HEK293 (cell line): ENCODE measurements around the gene CPTP.

Source experiments
- CTCF ChIA-PET: fragments of 350-600 bp; formaldehyde crosslinking; extraction: SDS; loops from one replicate; lab custom pipeline; 2021; ENCODE audit warnings: antibody characterized with exemption; lab: Yijun Ruan, JAX
- POLR2A ChIA-PET: fragments of 300-600 bp; formaldehyde crosslinking; extraction: SDS; loops from one replicate; lab custom pipeline; 2020; ENCODE audit warnings: antibody characterized with exemption, inconsistent platforms; lab: Yijun Ruan, JAX
- H3K27ac ChIP-seq: fragments of 200-500 bp; sonication (Bioruptor generic); 2 replicates; pipeline ENCODE4 v1.5.1; 2014; ENCODE audit warnings: low read depth, low read length, control low read depth, inconsistent platforms; ENCODE audit errors: extremely low read depth
- H3K36me3 ChIP-seq, 2 experiments: fragments of 200-500 bp in 1 of 2; sonication (Bioruptor generic) in 1 of 2; 1 replicate in 1 of 2; 2 replicates in 1 of 2; pipeline ENCODE4 v1.5.1; 2014 to 2017; ENCODE audit warnings: inconsistent platforms in 2 of 2, low read length in 2 of 2; ENCODE audit not compliant: control insufficient read depth in 2 of 2, insufficient read depth in 1 of 2
- H3K4me1 ChIP-seq: fragments of 200-500 bp; sonication (Bioruptor generic); 2 replicates; pipeline ENCODE4 v1.5.1; 2014; ENCODE audit warnings: mild to moderate bottlenecking, low read length, inconsistent platforms; ENCODE audit not compliant: control insufficient read depth, insufficient read depth
- H3K4me3 ChIP-seq: 2 replicates; pipeline ENCODE4 v1.5.1; 2011; ENCODE audit warnings: low read depth, mild to moderate bottlenecking, control low read depth, low read length, moderate library complexity
- H3K9me3 ChIP-seq: fragments of 200-500 bp; sonication (Bioruptor generic); 2 replicates; pipeline ENCODE4 v1.5.1; 2014; ENCODE audit warnings: low read depth, low read length, inconsistent platforms; ENCODE audit not compliant: control insufficient read depth, insufficient read depth
- GLIS1 ChIP-seq: fragments of 450-650 bp; formaldehyde crosslinking; IDR thresholded peaks from 2 replicates; pipeline ENCODE4 v1.5.1; 2016; ENCODE audit warnings: missing biosample characterization, missing genetic modification characterization
- PRDM1 ChIP-seq: fragments of 450-650 bp; formaldehyde crosslinking; IDR thresholded peaks from 2 replicates; pipeline ENCODE4; 2016; ENCODE audit warnings: missing biosample characterization, missing genetic modification characterization
- SP2 ChIP-seq: fragments of 450-650 bp; formaldehyde crosslinking; IDR thresholded peaks from 2 replicates; pipeline ENCODE4 v1.5.1; 2016; ENCODE audit warnings: missing biosample characterization, missing genetic modification characterization
- ZBTB21 ChIP-seq: fragments of 450-650 bp; formaldehyde crosslinking; IDR thresholded peaks from 2 replicates; pipeline ENCODE4 v1.5.1; 2017; ENCODE audit warnings: missing biosample characterization, missing genetic modification characterization
- ZNF155 ChIP-seq: fragments of 450-650 bp; formaldehyde crosslinking; IDR thresholded peaks from 2 replicates; pipeline ENCODE4 v1.5.1; 2016; ENCODE audit warnings: missing biosample characterization, missing genetic modification characterization
- ZNF175 ChIP-seq: fragments of 450-650 bp; formaldehyde crosslinking; IDR thresholded peaks from 2 replicates; pipeline ENCODE4 v1.5.1; 2016; ENCODE audit warnings: missing biosample characterization, missing genetic modification characterization
- ZNF184 ChIP-seq: fragments of 450-650 bp; IDR thresholded peaks from 2 replicates; pipeline ENCODE4 v1.5.1; 2018; ENCODE audit warnings: missing biosample characterization, mild to moderate bottlenecking, missing genetic modification characterization
- ZNF221 ChIP-seq: fragments of 450-650 bp; formaldehyde crosslinking; IDR thresholded peaks from 2 replicates; pipeline ENCODE4 v1.5.1; 2017; ENCODE audit warnings: missing biosample characterization, missing genetic modification characterization, borderline replicate concordance
- ZNF426 ChIP-seq: fragments of 450-650 bp; formaldehyde crosslinking; IDR thresholded peaks from 2 replicates; pipeline ENCODE4 v1.5.1; 2017; ENCODE audit warnings: missing biosample characterization, missing genetic modification characterization, mild to moderate bottlenecking, inconsistent platforms, moderate library complexity
- ZNF529 ChIP-seq: fragments of 450-650 bp; formaldehyde crosslinking; IDR thresholded peaks from 2 replicates; pipeline ENCODE4 v1.5.1; 2017; ENCODE audit warnings: missing genetic modification characterization, missing biosample characterization; ENCODE audit not compliant: insufficient replicate concordance
- ZNF621 ChIP-seq: fragments of 450-650 bp; formaldehyde crosslinking; IDR thresholded peaks from 2 replicates; pipeline ENCODE4 v1.5.1; 2017; ENCODE audit warnings: missing biosample characterization, missing genetic modification characterization
- ZNF626 ChIP-seq: fragments of 450-650 bp; sonication (Bioruptor Pico); formaldehyde crosslinking; IDR thresholded peaks from 2 replicates; pipeline ENCODE4 v1.5.1; 2018; ENCODE audit warnings: missing biosample characterization, missing genetic modification characterization, inconsistent platforms
- ZNF768 ChIP-seq: fragments of 450-650 bp; formaldehyde crosslinking; IDR thresholded peaks from 2 replicates; pipeline ENCODE4 v1.5.1; 2018; ENCODE audit warnings: missing biosample characterization, mild to moderate bottlenecking, missing genetic modification characterization
- TF ChIP-seq, protein P1 (sequence below): fragments of 450-650 bp; formaldehyde crosslinking; IDR thresholded peaks from 2 replicates; pipeline ENCODE4 v1.5.1; 2016; ENCODE audit warnings: missing biosample characterization, missing genetic modification characterization
- TF ChIP-seq, protein P2 (sequence below): fragments of 450-650 bp; formaldehyde crosslinking; conservative IDR thresholded peaks from 2 replicates; pipeline ENCODE4 v1.5.1; 2016; ENCODE audit warnings: low read depth, missing biosample characterization, missing genetic modification characterization
- TF ChIP-seq, protein P3 (sequence below): fragments of 450-650 bp; formaldehyde crosslinking; IDR thresholded peaks from 2 replicates; pipeline ENCODE4 v1.5.1; 2016; ENCODE audit warnings: missing biosample characterization, missing genetic modification characterization
- TF ChIP-seq, protein P4 (sequence below): fragments of 450-650 bp; formaldehyde crosslinking; IDR thresholded peaks from 2 replicates; pipeline ENCODE4 v1.5.1; 2016; ENCODE audit warnings: missing biosample characterization, missing genetic modification characterization
- TF ChIP-seq, protein P5 (sequence below): fragments of 450-650 bp; formaldehyde crosslinking; IDR thresholded peaks from 2 replicates; pipeline ENCODE4 v1.5.1; 2016; ENCODE audit warnings: missing biosample characterization, missing genetic modification characterization

The CPTP gene

DNA sequence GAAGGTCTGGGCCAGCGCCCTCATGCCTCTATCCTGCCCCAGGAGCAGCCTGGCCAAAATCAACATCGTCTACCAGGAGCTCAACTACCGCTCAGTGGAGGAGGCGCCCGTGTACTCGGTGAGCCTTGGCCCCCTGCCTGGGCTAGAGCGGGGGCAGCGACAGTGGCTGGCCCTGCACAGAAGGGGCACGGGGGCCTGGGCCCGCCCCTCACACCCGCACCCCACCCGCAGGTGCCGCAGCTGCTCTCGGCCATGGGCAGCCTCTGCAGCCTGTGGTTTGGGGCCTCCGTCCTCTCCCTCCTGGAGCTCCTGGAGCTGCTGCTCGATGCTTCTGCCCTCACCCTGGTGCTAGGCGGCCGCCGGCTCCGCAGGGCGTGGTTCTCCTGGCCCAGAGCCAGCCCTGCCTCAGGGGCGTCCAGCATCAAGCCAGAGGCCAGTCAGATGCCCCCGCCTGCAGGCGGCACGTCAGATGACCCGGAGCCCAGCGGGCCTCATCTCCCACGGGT is 33.5 kb upstream of the CPTP start (continued):
- TF ChIP-seq, protein P1, sequence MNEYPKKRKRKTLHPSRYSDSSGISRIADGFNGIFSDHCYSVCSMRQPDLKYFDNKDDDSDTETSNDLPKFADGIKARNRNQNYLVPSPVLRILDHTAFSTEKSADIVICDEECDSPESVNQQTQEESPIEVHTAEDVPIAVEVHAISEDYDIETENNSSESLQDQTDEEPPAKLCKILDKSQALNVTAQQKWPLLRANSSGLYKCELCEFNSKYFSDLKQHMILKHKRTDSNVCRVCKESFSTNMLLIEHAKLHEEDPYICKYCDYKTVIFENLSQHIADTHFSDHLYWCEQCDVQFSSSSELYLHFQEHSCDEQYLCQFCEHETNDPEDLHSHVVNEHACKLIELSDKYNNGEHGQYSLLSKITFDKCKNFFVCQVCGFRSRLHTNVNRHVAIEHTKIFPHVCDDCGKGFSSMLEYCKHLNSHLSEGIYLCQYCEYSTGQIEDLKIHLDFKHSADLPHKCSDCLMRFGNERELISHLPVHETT = no peak

DNA sequence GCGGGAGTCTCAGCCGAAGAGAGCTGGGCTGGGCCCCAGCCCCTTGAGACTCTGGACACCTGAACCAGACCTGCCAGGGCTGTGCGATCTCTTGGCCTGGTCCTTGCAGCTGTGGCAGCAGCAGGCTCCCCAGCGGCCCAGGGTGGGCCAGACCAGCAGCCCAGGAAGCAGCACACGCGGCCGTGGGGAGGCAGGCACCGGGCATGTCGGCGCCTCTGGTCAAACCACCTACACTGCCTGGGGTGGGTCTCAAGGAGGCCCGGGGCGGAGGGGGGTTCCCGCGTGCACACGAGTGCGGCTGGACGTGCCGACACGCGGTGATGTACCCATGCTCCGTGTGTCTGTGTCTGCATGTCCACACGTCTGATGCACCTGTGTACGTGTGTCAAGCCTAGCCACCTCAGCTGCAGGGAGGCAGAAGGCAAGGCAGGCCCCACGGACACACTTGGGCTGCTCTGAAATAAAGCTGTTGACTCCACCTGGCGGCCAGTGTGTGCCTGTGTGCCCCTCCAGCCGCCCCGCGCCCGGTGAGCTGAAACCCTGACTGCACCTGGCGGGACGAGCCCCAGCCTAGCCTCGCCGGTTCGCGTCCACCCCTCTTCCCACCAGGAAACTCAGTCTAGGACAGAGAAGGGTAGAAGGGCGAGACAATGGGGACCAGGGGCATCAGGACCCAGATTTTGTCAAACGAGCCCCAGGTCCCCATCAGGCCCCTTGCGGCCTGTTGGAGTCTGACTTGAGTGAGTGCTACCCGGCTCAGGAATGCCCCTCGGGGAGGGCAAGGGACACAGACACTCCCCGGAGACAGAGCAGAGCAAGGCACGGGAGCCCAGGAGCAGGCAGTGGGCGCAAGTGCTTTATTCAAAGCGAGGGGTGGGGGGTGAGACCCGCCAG is 32.8 kb upstream of the CPTP start:
- H3K36me3 ChIP-seq = peaks cover 0 to 33% of the 10 kb centered on the region in 2 experiments; a peak in 1 of 3 replicates
- H3K27ac ChIP-seq = no peak overlapping the region
- H3K4me3 ChIP-seq = no peak overlapping the region
- H3K4me1 ChIP-seq = no peaks in the 10 kb centered on the region
- POLR2A ChIA-PET = interaction anchor here (0.8 to 2.8 kb wide), 7 partner anchors 9 to 307 kb away, joined by 3 to 12 read pairs (median 4); partner anchors contain the start of gene UBE2J2
- CTCF ChIA-PET = interaction anchor here (0.5 to 4.3 kb wide), 29 partner anchors 9 to 413 kb away, joined by 3 to 76 read pairs (median 3); no protein-coding TSS in a partner anchor
- no peaks in the 10 kb centered on the region for H3K9me3 ChIP-seq
- TF ChIP-seq ZNF175 (tag by site-specific recombination) (no peak), ZNF768 (tag by site-specific recombination) (no peak), GLIS1 (tag by site-specific recombination) (peak; percentile 73), ZNF426 (tag by site-specific recombination) (no peak), PRDM1 (tag by site-specific recombination) (no peak), SP2 (no peak), ZNF626 (tag by site-specific recombination) (no peak), ZNF529 (tag by site-specific recombination) (no peak), ZNF155 (tag by site-specific recombination) (no peak), ZNF184 (tag by site-specific recombination) (no peak), ZBTB21 (tag by site-specific recombination) (no peak), ZNF221 (no peak), ZNF621 (tag by site-specific recombination) (no peak)
- TF ChIP-seq, protein P2, sequence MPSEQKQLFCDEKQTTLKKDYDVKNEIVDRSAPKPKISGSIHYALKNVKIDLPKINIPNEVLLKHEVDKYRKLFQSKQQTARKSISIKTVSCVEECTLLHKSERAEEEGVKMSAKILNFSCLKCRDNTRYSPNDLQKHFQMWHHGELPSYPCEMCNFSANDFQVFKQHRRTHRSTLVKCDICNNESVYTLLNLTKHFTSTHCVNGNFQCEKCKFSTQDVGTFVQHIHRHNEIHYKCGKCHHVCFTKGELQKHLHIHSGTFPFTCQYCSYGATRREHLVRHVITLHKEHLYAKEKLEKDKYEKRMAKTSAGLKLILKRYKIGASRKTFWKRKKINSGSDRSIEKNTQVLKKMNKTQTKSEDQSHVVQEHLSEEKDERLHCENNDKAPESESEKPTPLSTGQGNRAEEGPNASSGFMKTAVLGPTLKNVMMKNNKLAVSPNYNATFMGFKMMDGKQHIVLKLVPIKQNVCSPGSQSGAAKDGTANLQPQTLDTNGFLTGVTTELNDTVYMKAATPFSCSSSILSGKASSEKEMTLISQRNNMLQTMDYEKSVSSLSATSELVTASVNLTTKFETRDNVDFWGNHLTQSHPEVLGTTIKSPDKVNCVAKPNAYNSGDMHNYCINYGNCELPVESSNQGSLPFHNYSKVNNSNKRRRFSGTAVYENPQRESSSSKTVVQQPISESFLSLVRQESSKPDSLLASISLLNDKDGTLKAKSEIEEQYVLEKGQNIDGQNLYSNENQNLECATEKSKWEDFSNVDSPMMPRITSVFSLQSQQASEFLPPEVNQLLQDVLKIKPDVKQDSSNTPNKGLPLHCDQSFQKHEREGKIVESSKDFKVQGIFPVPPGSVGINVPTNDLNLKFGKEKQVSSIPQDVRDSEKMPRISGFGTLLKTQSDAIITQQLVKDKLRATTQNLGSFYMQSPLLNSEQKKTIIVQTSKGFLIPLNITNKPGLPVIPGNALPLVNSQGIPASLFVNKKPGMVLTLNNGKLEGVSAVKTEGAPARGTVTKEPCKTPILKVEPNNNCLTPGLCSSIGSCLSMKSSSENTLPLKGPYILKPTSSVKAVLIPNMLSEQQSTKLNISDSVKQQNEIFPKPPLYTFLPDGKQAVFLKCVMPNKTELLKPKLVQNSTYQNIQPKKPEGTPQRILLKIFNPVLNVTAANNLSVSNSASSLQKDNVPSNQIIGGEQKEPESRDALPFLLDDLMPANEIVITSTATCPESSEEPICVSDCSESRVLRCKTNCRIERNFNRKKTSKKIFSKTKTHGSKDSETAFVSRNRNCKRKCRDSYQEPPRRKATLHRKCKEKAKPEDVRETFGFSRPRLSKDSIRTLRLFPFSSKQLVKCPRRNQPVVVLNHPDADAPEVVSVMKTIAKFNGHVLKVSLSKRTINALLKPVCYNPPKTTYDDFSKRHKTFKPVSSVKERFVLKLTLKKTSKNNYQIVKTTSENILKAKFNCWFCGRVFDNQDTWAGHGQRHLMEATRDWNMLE (tag by site-specific recombination) = no peak
- TF ChIP-seq, protein P3, sequence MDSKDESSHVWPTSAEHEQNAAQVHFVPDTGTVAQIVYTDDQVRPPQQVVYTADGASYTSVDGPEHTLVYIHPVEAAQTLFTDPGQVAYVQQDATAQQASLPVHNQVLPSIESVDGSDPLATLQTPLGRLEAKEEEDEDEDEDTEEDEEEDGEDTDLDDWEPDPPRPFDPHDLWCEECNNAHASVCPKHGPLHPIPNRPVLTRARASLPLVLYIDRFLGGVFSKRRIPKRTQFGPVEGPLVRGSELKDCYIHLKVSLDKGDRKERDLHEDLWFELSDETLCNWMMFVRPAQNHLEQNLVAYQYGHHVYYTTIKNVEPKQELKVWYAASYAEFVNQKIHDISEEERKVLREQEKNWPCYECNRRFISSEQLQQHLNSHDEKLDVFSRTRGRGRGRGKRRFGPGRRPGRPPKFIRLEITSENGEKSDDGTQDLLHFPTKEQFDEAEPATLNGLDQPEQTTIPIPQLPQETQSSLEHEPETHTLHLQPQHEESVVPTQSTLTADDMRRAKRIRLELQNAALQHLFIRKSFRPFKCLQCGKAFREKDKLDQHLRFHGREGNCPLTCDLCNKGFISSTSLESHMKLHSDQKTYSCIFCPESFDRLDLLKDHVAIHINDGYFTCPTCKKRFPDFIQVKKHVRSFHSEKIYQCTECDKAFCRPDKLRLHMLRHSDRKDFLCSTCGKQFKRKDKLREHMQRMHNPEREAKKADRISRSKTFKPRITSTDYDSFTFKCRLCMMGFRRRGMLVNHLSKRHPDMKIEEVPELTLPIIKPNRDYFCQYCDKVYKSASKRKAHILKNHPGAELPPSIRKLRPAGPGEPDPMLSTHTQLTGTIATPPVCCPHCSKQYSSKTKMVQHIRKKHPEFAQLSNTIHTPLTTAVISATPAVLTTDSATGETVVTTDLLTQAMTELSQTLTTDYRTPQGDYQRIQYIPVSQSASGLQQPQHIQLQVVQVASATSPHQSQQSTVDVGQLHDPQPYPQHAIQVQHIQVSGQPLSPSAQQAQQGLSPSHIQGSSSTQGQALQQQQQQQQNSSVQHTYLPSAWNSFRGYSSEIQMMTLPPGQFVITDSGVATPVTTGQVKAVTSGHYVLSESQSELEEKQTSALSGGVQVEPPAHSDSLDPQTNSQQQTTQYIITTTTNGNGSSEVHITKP (tag by site-specific recombination) = peak; percentile 97
- TF ChIP-seq, protein P4, sequence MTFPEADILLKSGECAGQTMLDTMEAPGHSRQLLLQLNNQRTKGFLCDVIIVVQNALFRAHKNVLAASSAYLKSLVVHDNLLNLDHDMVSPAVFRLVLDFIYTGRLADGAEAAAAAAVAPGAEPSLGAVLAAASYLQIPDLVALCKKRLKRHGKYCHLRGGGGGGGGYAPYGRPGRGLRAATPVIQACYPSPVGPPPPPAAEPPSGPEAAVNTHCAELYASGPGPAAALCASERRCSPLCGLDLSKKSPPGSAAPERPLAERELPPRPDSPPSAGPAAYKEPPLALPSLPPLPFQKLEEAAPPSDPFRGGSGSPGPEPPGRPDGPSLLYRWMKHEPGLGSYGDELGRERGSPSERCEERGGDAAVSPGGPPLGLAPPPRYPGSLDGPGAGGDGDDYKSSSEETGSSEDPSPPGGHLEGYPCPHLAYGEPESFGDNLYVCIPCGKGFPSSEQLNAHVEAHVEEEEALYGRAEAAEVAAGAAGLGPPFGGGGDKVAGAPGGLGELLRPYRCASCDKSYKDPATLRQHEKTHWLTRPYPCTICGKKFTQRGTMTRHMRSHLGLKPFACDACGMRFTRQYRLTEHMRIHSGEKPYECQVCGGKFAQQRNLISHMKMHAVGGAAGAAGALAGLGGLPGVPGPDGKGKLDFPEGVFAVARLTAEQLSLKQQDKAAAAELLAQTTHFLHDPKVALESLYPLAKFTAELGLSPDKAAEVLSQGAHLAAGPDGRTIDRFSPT (tag by site-specific recombination) = peak; percentile 36; the same call in 1 of the 2 replicates
- TF ChIP-seq, protein P5, sequence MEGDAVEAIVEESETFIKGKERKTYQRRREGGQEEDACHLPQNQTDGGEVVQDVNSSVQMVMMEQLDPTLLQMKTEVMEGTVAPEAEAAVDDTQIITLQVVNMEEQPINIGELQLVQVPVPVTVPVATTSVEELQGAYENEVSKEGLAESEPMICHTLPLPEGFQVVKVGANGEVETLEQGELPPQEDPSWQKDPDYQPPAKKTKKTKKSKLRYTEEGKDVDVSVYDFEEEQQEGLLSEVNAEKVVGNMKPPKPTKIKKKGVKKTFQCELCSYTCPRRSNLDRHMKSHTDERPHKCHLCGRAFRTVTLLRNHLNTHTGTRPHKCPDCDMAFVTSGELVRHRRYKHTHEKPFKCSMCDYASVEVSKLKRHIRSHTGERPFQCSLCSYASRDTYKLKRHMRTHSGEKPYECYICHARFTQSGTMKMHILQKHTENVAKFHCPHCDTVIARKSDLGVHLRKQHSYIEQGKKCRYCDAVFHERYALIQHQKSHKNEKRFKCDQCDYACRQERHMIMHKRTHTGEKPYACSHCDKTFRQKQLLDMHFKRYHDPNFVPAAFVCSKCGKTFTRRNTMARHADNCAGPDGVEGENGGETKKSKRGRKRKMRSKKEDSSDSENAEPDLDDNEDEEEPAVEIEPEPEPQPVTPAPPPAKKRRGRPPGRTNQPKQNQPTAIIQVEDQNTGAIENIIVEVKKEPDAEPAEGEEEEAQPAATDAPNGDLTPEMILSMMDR (tag by site-specific recombination) = peak; percentile 91
